T-helper 2 cell treated with Interferon-gamma antibody and Interleukin-4, amounts not matched to agents 5 μg/mL and 100 μg/mL, for 36 hours (primary cell): ENCODE results near the gene TRIM52.

ENCODE experiments used
- DNase-seq: peaks from one replicate; pipeline ENCODE4 v3.0.0; 2021; ENCODE audit warnings: low spot score
- H3K27ac Mint-ChIP-seq: one replicate; pipeline ENCODE4 v1.8.0; 2021; ENCODE audit warnings: mild to moderate bottlenecking, mixed read lengths
- H3K27me3 Mint-ChIP-seq: one replicate; pipeline ENCODE4 v1.8.0; 2021; ENCODE audit warnings: low read depth, mixed read lengths
- H3K36me3 Mint-ChIP-seq: one replicate; pipeline ENCODE4 v1.8.0; 2021; ENCODE audit warnings: low read depth, mixed read lengths
- H3K4me1 Mint-ChIP-seq: one replicate; pipeline ENCODE4 v1.8.0; 2021; ENCODE audit warnings: low read depth, mixed read lengths
- H3K4me3 Mint-ChIP-seq: one replicate; pipeline ENCODE4 v1.8.0; 2022; ENCODE audit warnings: mild to moderate bottlenecking, moderate library complexity, mixed read lengths
- H3K9me3 Mint-ChIP-seq: one replicate; pipeline ENCODE4 v1.8.0; 2021; ENCODE audit warnings: mixed read lengths

Gene TRIM52

GRCh38 chr5:181233088-181233800, 27.7 kb downstream of the TRIM52 start:
- DNase-seq = no peak
- H3K4me3 Mint-ChIP-seq = no peak overlapping the region
- peaks cover 69% of the 10 kb centered on the region for H3K36me3 Mint-ChIP-seq
- no peaks in the 10 kb centered on the region for H3K9me3 Mint-ChIP-seq
- H3K4me1 Mint-ChIP-seq = peaks cover 10% of the 10 kb centered on the region
- H3K27ac Mint-ChIP-seq = peak overlapping the region; percentile 37
- H3K27me3 Mint-ChIP-seq = no peaks in the 10 kb centered on the region

- Mint-ChIP-seq H3K36me3 (peaks cover 63% of the 10 kb centered on the region), H3K27ac (no peak overlapping the region), H3K27me3 (no peaks in the 10 kb centered on the region)
Observed at GRCh38 chr5:181232593-181232992, 28.4 kb downstream of the TRIM52 start.

GRCh38 chr5:181231432-181231831, 29.5 kb downstream of the TRIM52 start:
- peaks cover 51% of the 10 kb centered on the region for H3K36me3 Mint-ChIP-seq
- H3K9me3 Mint-ChIP-seq = no peaks in the 10 kb centered on the region
- H3K4me3 Mint-ChIP-seq = no peak overlapping the region
- H3K4me1 Mint-ChIP-seq = peaks cover 11% of the 10 kb centered on the region
- no peak overlapping the region for H3K27ac Mint-ChIP-seq
- no peak for DNase-seq
- no peaks in the 10 kb centered on the region for H3K27me3 Mint-ChIP-seq

More at GRCh38 chr5:181232593-181232992, 28.4 kb downstream of the TRIM52 start:
- Mint-ChIP-seq H3K4me3 (no peak overlapping the region), H3K9me3 (no peaks in the 10 kb centered on the region), H3K4me1 (peaks cover 10% of the 10 kb centered on the region)
- no peak for DNase-seq

GRCh38 chr5:181230551-181230950, 30.4 kb downstream of the TRIM52 start:
- Mint-ChIP-seq H3K4me1 (peaks cover 14% of the 10 kb centered on the region), H3K27me3 (no peaks in the 10 kb centered on the region), H3K4me3 (no peak overlapping the region), H3K27ac (no peak overlapping the region), H3K9me3 (no peaks in the 10 kb centered on the region), H3K36me3 (peaks cover 45% of the 10 kb centered on the region)
- DNase-seq = no peak

GRCh38 chr5:181229996-181230395, 30.9 kb downstream of the TRIM52 start:
- Mint-ChIP-seq H3K9me3 (no peaks in the 10 kb centered on the region), H3K4me3 (no peak overlapping the region)
- no peak for DNase-seq

GRCh38 chr5:181224390-181225229, 36.3 kb downstream of the TRIM52 start:
- Mint-ChIP-seq H3K36me3 (peaks cover 18% of the 10 kb centered on the region), H3K27ac (peak overlapping the region; percentile 96), H3K4me3 (peak overlapping the region; percentile 98), H3K9me3 (no peaks in the 10 kb centered on the region), H3K4me1 (peaks cover 54% of the 10 kb centered on the region), H3K27me3 (peaks cover 6% of the 10 kb centered on the region)
- no peak for DNase-seq

More at GRCh38 chr5:181229996-181230395, 30.9 kb downstream of the TRIM52 start:
- no peaks in the 10 kb centered on the region for H3K27me3 Mint-ChIP-seq
- peaks cover 40% of the 10 kb centered on the region for H3K36me3 Mint-ChIP-seq
- peak overlapping the region; percentile 27 for H3K27ac Mint-ChIP-seq
- peaks cover 18% of the 10 kb centered on the region for H3K4me1 Mint-ChIP-seq

- H3K27me3 Mint-ChIP-seq = peaks cover 6% of the 10 kb centered on the region
- peaks cover 11% of the 10 kb centered on the region for H3K36me3 Mint-ChIP-seq
- H3K9me3 Mint-ChIP-seq = no peaks in the 10 kb centered on the region
- peaks cover 46% of the 10 kb centered on the region for H3K4me1 Mint-ChIP-seq
- H3K27ac Mint-ChIP-seq = peak overlapping the region; percentile 96
- DNase-seq = peak; percentile 47
- peak overlapping the region; percentile 98 for H3K4me3 Mint-ChIP-seq
Observed at GRCh38 chr5:181223729-181224389, 37.1 kb downstream of the TRIM52 start.

- peaks cover 11% of the 10 kb centered on the region for H3K36me3 Mint-ChIP-seq
Observed at GRCh38 chr5:181223058-181223728, 37.8 kb downstream of the TRIM52 start, which contains the start of gene TRIM41. Gene TRIM41 (plus strand): TSS chr5:181223281. CDS start chr5:181224000, 719 bp downstream.

GRCh38 chr5:181222630-181223057, 38.3 kb downstream of the TRIM52 start:
- H3K4me3 Mint-ChIP-seq = peak overlapping the region; percentile 98
- H3K36me3 Mint-ChIP-seq = peaks cover 11% of the 10 kb centered on the region
- peaks cover 6% of the 10 kb centered on the region for H3K27me3 Mint-ChIP-seq
- H3K27ac Mint-ChIP-seq = peak overlapping the region; percentile 96
- peaks cover 53% of the 10 kb centered on the region for H3K4me1 Mint-ChIP-seq
- no peak for DNase-seq
- H3K9me3 Mint-ChIP-seq = no peaks in the 10 kb centered on the region

More at GRCh38 chr5:181223058-181223728, 37.8 kb downstream of the TRIM52 start, which contains the start of gene TRIM41:
- DNase-seq = peak; percentile 98
- peak within 1 kb of the TSS; percentile 98 for H3K4me3 Mint-ChIP-seq
- peaks cover 48% of the 10 kb centered on the region for H3K4me1 Mint-ChIP-seq
- no peaks in the 10 kb centered on the region for H3K9me3 Mint-ChIP-seq
- H3K27ac Mint-ChIP-seq = peak within 1 kb of the TSS; percentile 96
- peaks cover 6% of the 10 kb centered on the region for H3K27me3 Mint-ChIP-seq

- H3K4me1 Mint-ChIP-seq = peaks cover 56% of the 10 kb centered on the region
Observed at GRCh38 chr5:181221792-181222629, 38.9 kb downstream of the TRIM52 start.

GRCh38 chr5:181221105-181221791, 39.7 kb downstream of the TRIM52 start:
- H3K36me3 Mint-ChIP-seq = peaks cover 11% of the 10 kb centered on the region
- peaks cover 6% of the 10 kb centered on the region for H3K27me3 Mint-ChIP-seq
- peaks cover 59% of the 10 kb centered on the region for H3K4me1 Mint-ChIP-seq
- peak overlapping the region; percentile 96 for H3K27ac Mint-ChIP-seq
- no peaks in the 10 kb centered on the region for H3K9me3 Mint-ChIP-seq
- DNase-seq = peak; percentile 69
- peak overlapping the region; percentile 98 for H3K4me3 Mint-ChIP-seq

More at GRCh38 chr5:181221792-181222629, 38.9 kb downstream of the TRIM52 start:
- Mint-ChIP-seq H3K36me3 (peaks cover 11% of the 10 kb centered on the region), H3K4me3 (peak overlapping the region; percentile 98), H3K9me3 (no peaks in the 10 kb centered on the region), H3K27ac (peak overlapping the region; percentile 96), H3K27me3 (peaks cover 6% of the 10 kb centered on the region)
- peak; percentile 94 for DNase-seq

- no peak for DNase-seq
- Mint-ChIP-seq H3K27ac (no peak overlapping the region), H3K9me3 (no peaks in the 10 kb centered on the region), H3K4me3 (peak overlapping the region; percentile 54), H3K4me1 (peaks cover 56% of the 10 kb centered on the region), H3K36me3 (peaks cover 8% of the 10 kb centered on the region), H3K27me3 (peaks cover 6% of the 10 kb centered on the region)
Observed at GRCh38 chr5:181220178-181220515, 40.8 kb downstream of the TRIM52 start.
